Nephron (organoid): ENCODE data around the gene CDHR3.
A peak's percentile ranks its signal among the peaks of the same experiment; 100 is the strongest.

Experiments
- H3K27ac Mint-ChIP-seq, 3 experiments: 2 replicates each; pipeline ENCODE4 v1.8.0; 2020; ENCODE audit warnings: mixed read lengths in 3 of 3, mild to moderate bottlenecking in 2 of 3, moderate library complexity in 1 of 3
- H3K27me3 Mint-ChIP-seq: 2 replicates; pipeline ENCODE4 v1.8.0; 2021; ENCODE audit warnings: low read depth, mild to moderate bottlenecking, moderate library complexity, mixed read lengths
- H3K36me3 Mint-ChIP-seq: 2 replicates; pipeline ENCODE4 v1.8.0; 2020; ENCODE audit warnings: low read depth, mixed read lengths
- H3K4me1 Mint-ChIP-seq: 2 replicates; pipeline ENCODE4 v1.8.0; 2020; ENCODE audit warnings: mixed read lengths
- H3K4me3 Mint-ChIP-seq, 3 experiments: 2 replicates each; pipeline ENCODE4 v1.8.0; 2020; ENCODE audit warnings: mild to moderate bottlenecking in 3 of 3, mixed read lengths in 3 of 3, moderate library complexity in 2 of 3
- H3K9me3 Mint-ChIP-seq: 2 replicates; pipeline ENCODE4 v1.8.0; 2020; ENCODE audit warnings: mixed read lengths
- TF ChIP-seq, protein P1 (sequence below), 3 experiments: fragments of 200-600 bp; sonication (generic); IDR thresholded peaks; one replicate each; pipeline ENCODE4 v1.5.0; 2021; ENCODE audit warnings: antibody characterized with exemption in 3 of 3; ENCODE audit not compliant: unreplicated experiment in 3 of 3

The CDHR3 gene

DNA sequence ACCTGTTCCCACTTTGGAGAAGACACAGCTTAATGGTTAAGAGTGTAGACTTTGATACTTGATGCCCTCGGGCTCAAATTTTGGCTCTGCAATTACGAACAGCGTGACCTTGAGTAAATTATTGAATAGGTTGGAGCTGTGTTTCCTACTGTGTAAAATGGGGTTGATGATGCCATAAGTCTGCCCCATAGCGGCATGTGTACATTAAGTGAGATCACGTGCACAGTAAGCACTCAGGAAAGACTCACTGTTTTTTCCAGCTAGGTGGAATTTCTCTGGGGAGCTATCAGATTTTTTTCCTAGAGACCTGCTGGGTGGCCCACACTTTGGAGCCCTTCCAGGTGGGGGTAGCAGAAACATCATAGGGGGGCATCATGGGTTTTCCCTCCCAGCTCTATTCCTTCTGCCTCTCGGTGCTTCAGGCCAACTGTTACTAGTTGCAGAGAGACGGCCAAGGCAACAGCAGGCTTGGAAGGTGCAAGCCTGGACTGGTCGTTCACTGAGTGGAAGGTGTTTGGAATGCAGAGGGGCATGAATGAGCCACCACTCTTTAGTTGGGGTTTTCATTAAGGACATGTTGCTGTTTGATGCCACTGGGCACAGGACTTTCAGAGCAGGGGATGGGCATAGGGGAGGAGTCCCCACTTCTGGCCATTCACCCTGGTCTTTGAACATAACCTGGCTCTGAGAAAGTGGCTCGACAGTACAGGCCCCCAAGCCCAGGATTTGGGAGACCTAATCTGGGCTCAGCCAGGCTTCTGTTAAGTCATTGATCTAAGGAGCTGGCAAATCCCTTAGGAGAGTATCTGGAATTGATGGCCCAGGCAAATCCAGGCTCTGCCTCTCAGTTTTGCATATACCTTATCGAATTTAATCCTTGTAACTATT lies 85.0 kb downstream of the CDHR3 start:
- Mint-ChIP-seq H3K9me3 (no peaks in the 10 kb centered on the region), H3K4me3 (no peak overlapping the region), H3K27ac (peak overlapping the region in 2 of 3 experiments; percentile 16 to 45), H3K4me1 (peaks cover 23% of the 10 kb centered on the region), H3K27me3 (peaks cover 35% of the 10 kb centered on the region), H3K36me3 (no peaks in the 10 kb centered on the region)
- TF ChIP-seq, protein P1, sequence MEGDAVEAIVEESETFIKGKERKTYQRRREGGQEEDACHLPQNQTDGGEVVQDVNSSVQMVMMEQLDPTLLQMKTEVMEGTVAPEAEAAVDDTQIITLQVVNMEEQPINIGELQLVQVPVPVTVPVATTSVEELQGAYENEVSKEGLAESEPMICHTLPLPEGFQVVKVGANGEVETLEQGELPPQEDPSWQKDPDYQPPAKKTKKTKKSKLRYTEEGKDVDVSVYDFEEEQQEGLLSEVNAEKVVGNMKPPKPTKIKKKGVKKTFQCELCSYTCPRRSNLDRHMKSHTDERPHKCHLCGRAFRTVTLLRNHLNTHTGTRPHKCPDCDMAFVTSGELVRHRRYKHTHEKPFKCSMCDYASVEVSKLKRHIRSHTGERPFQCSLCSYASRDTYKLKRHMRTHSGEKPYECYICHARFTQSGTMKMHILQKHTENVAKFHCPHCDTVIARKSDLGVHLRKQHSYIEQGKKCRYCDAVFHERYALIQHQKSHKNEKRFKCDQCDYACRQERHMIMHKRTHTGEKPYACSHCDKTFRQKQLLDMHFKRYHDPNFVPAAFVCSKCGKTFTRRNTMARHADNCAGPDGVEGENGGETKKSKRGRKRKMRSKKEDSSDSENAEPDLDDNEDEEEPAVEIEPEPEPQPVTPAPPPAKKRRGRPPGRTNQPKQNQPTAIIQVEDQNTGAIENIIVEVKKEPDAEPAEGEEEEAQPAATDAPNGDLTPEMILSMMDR (IDR thresholded peaks at IDR 0.05; ENCODE audit: unreplicated experiment in 3 of 3): no peak

GRCh38 chr7:106048706-106049020 lies 85.6 kb downstream of the CDHR3 start:
- Mint-ChIP-seq H3K36me3 (no peaks in the 10 kb centered on the region), H3K27ac (no peak overlapping the region), H3K27me3 (peaks cover 35% of the 10 kb centered on the region), H3K9me3 (no peaks in the 10 kb centered on the region), H3K4me3 (no peak overlapping the region), H3K4me1 (peaks cover 23% of the 10 kb centered on the region)
- TF ChIP-seq, protein P1 (IDR thresholded peaks at IDR 0.05; ENCODE audit: unreplicated experiment in 3 of 3): no peak

GRCh38 chr7:106049139-106049752 lies 86.2 kb downstream of the CDHR3 start:
- TF ChIP-seq, protein P1 (IDR thresholded peaks at IDR 0.05; ENCODE audit: unreplicated experiment in 3 of 3): no peak
- Mint-ChIP-seq H3K4me1 (peaks cover 23% of the 10 kb centered on the region), H3K27ac (no peak overlapping the region), H3K9me3 (no peaks in the 10 kb centered on the region), H3K27me3 (peaks cover 33% of the 10 kb centered on the region), H3K4me3 (no peak overlapping the region), H3K36me3 (no peaks in the 10 kb centered on the region)

DNA sequence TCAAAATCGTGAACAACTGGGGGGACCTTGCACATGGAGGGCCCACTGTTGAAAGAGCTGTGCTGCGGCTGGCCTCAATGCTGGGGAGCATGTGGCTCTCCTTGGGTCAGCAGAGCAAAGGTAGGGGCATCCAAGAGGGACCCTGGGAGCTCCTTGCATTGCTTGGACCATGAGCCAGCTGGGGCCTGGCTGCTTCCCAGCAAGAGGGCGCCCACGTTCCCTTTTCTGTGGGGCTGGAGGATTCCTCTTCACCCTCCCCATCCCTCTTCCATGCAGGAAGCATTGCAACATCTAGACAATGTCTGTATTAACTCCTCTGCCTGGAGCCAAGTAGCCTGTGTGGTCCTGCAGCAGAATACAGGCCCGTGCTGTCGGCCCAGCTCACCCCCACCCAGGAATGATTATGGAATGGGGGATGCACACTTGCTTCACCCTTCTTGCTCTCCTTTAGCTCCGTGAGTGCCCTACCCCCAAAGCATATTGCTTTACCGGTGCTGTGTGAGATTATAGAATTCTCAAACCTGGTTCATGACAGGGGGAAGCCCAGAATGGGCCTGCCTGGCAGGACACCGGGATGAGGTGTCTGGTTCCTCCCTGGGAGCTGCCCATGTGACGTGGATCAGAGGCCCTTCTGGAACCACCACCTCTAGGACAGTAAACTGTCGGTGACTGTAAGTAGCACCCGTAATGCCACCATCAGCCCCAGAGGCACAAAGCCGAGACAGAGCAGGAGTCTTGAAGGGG lies 87.1 kb downstream of the CDHR3 start:
- Mint-ChIP-seq H3K36me3 (no peaks in the 10 kb centered on the region), H3K4me1 (peaks cover 28% of the 10 kb centered on the region), H3K4me3 (no peak overlapping the region), H3K27me3 (peaks cover 32% of the 10 kb centered on the region), H3K27ac (no peak overlapping the region), H3K9me3 (no peaks in the 10 kb centered on the region)
- TF ChIP-seq, protein P1 (IDR thresholded peaks at IDR 0.05; ENCODE audit: unreplicated experiment in 3 of 3): no peak

GRCh38 chr7:106050746-106051117 lies 87.7 kb downstream of the CDHR3 start:
- H3K4me1 Mint-ChIP-seq: peaks cover 29% of the 10 kb centered on the region
- no peak overlapping the region for H3K4me3 Mint-ChIP-seq
- TF ChIP-seq, protein P1 (IDR thresholded peaks at IDR 0.05; ENCODE audit: unreplicated experiment in 3 of 3): no peak
- H3K27ac Mint-ChIP-seq: no peak overlapping the region
- no peaks in the 10 kb centered on the region for H3K9me3 Mint-ChIP-seq
- H3K36me3 Mint-ChIP-seq: no peaks in the 10 kb centered on the region
- H3K27me3 Mint-ChIP-seq: peaks cover 29% of the 10 kb centered on the region
